Measurements from ENCODE around the gene DIS3L. TPM values are rescaled to one million over a fixed set of nuclear protein-coding genes. Genes with fewer than 3 reads are reported as not detected.

DIS3L gene
- total and polyA plus RNA-seq, 2 donors (not counting 3 experiments of a cell fraction or from before 2014, with no cell fraction given), result 7.8 to 27.9 TPM

GRCh38 chr15:66356077-66356358, 62.6 kb downstream of the DIS3L start:
- no peak for FAIRE-seq
- Histone ChIP-seq H3K4me1 (ENCODE audit: control insufficient read depth, extremely low read depth, insufficient read depth, low read length) (peaks cover 6% of the 10 kb centered on the region), H3K9me3 (replicated peaks; ENCODE audit: control insufficient read depth, insufficient read depth, low read length) (no peaks in the 10 kb centered on the region), H4K20me1 (replicated peaks; ENCODE audit: control insufficient read depth, extremely low read depth, insufficient read depth, low read length) (no peaks in the 10 kb centered on the region), H3K27me3 (ENCODE audit: control insufficient read depth in 2 of 2, insufficient read depth in 2 of 2, low read length in 2 of 2) (no peaks in the 10 kb centered on the region), H3K36me3 (ENCODE audit: control insufficient read depth in 2 of 2, extremely low read depth in 1 of 2, insufficient read depth in 2 of 2, low read length in 2 of 2) (no peaks in the 10 kb centered on the region), H3K9ac (replicated peaks; ENCODE audit: extremely low read depth, insufficient read depth, low read length) (peak overlapping the region; percentile 89), H3K79me2 (ENCODE audit: control insufficient read depth, insufficient read depth, low read length) (peaks cover 13% of the 10 kb centered on the region), H3K27ac (ENCODE audit: insufficient read depth, low read depth, low read length) (peak overlapping the region; percentile 43), H2AFZ (ENCODE audit: low read depth, low read length) (peak overlapping the region; percentile 34), H3K4me3 (replicated peaks in 1 of 3; ENCODE audit: insufficient read depth in 1 of 3, low read depth in 1 of 3, low read length in 3 of 3) (peak overlapping the region; percentile 33 to 82 (median 65)), H3K4me2 (ENCODE audit: insufficient read depth, low read length) (peak overlapping the region; percentile 65), H3K9me1 (replicated peaks; ENCODE audit: control insufficient read depth, extremely low read depth, insufficient read depth, low read length) (no peaks in the 10 kb centered on the region)
- intact Hi-C loops (cut with micrococcal nuclease), result loop anchor here (1.0 kb wide), 3 partner anchors 13 to 141 kb away; partner anchors contain the start of genes MAP2K1 and SNAPC5
- ChIA-PET CTCF (interaction anchor here (0.8 to 4.6 kb wide), 2 partner anchors 13 to 142 kb away, joined by 4 to 33 read pairs; partner anchors contain the start of gene SNAPC5), POLR2A (no interaction called here)
- DNase-seq (ENCODE audit: low read depth, low spot score), result no peak
- BruUV-seq (replicated peaks), result no TSS peak
- dilution Hi-C loops (cut with MboI; ENCODE audit: extremely low pct_ligation_motif_present, low sequenced_read_pairs), result no loop called here
- TF ChIP-seq POLR2AphosphoS5 (IDR thresholded peaks at IDR 0.05; ENCODE audit: insufficient read depth, low read depth, low read length) (no peak), JUN (IDR thresholded peaks at IDR 0.05; ENCODE audit: borderline replicate concordance, insufficient read depth, insufficient read length, low read depth) (no peak), GATA2 (IDR thresholded peaks at IDR 0.05; ENCODE audit: insufficient read depth, insufficient read length, low read depth, low read length) (no peak), POLR2A (IDR thresholded peaks at IDR 0.05; ENCODE audit: low read depth, low read length) (no peak), FOS (IDR thresholded peaks at IDR 0.05; ENCODE audit: borderline replicate concordance, insufficient read depth, low read length) (no peak), MYC (IDR thresholded peaks at IDR 0.05; ENCODE audit: low read depth, low read length) (no peak), CTCF (IDR thresholded peaks at IDR 0.05; ENCODE audit: extremely low read depth in 1 of 2, insufficient read depth in 1 of 2, low read depth in 1 of 2, low read length in 2 of 2) (no peak), EZH2 (IDR thresholded peaks at IDR 0.05; ENCODE audit: borderline replicate concordance, low read depth, low read length, severe bottlenecking) (no peak), MAX (IDR thresholded peaks at IDR 0.05; ENCODE audit: insufficient read depth, insufficient read length) (no peak)
